B cell (primary cell): ENCODE results near the gene BET1L. TPM values are rescaled to one million over a fixed set of nuclear protein-coding genes. Genes with fewer than 3 reads are reported as not detected.
"Not testable (repeated sequence)": the region's sequence is repeated elsewhere in the genome, so short reads cannot be mapped to it uniquely, and the experiment has no call there.

ENCODE experiments used
- ATAC-seq: fragments of 200-7000 bp; cut with Tn5 transposase; one replicate; pipeline ENCODE4 v1.10.0; 2021; ENCODE audit warnings: low read depth, mild to moderate bottlenecking, moderate number of reproducible peaks, moderate library complexity
- CTCF ChIA-PET: fragments of 350-600 bp; sonication (Branson Sonifier 250); formaldehyde crosslinking; loops from one replicate; lab custom pipeline; 2021; ENCODE audit warnings: antibody characterized with exemption, inconsistent platforms; lab: Charles Lee
- POLR2A ChIA-PET: fragments of 350-600 bp; sonication (Branson Sonifier 250); formaldehyde crosslinking; loops from one replicate; lab custom pipeline; 2021; ENCODE audit warnings: antibody characterized with exemption; lab: Charles Lee
- DNase-seq: peaks from one replicate; pipeline ENCODE4 v3.0.0; 2013
- H2AFZ ChIP-seq: 2 replicates; pipeline ENCODE4 v1.6.1; 2012; ENCODE audit warnings: mild to moderate bottlenecking, low read depth, low read length; ENCODE audit not compliant: insufficient read depth, poor library complexity, severe bottlenecking
- H3K27ac ChIP-seq, 2 donors: 1 replicate in 1 of 2; 2 replicates in 1 of 2; pipeline ENCODE4 v1.5.1; 2012 to 2013; ENCODE audit warnings: low read length in 2 of 2, mild to moderate bottlenecking in 2 of 2, moderate library complexity in 1 of 2
- H3K27me3 ChIP-seq, 4 experiments: fragments of 200-600 bp in 1 of 4; sonication (generic) in 1 of 4; replicated peaks in 1 of 4; 1 replicate in 2 of 4; 2 replicates in 2 of 4; pipeline versions ENCODE4 v1.6.1 to v1.7.0; 2013 to 2016; ENCODE audit warnings: low read length in 3 of 4, mild to moderate bottlenecking in 2 of 4, mixed read lengths in 1 of 4, moderate library complexity in 1 of 4; ENCODE audit not compliant: insufficient read depth in 4 of 4, control insufficient read depth in 3 of 4; ENCODE audit errors: control extremely low read depth in 1 of 4
- H3K36me3 ChIP-seq, 2 experiments: replicated peaks in 1 of 2; 1 replicate in 1 of 2; 2 replicates in 1 of 2; pipeline versions ENCODE4 v1.6.1 to v1.7.1; 2013; ENCODE audit warnings: low read length in 1 of 2; ENCODE audit not compliant: insufficient read depth in 2 of 2, control insufficient read depth in 1 of 2; ENCODE audit errors: control extremely low read depth in 1 of 2, extremely low read depth in 1 of 2
- H3K4me1 ChIP-seq, 2 donors: fragments of 200-600 bp in 1 of 2; sonication (generic) in 1 of 2; 1 replicate in 1 of 2; 2 replicates in 1 of 2; pipeline versions ENCODE4 v1.5.1 to v1.6.1; 2013 to 2017; ENCODE audit warnings: low read length in 2 of 2; ENCODE audit not compliant: control insufficient read depth in 2 of 2, insufficient read depth in 2 of 2
- H3K4me2 ChIP-seq: replicated peaks from 2 replicates; pipeline ENCODE3; 2012; ENCODE audit warnings: mild to moderate bottlenecking, low read depth, low read length; ENCODE audit not compliant: poor library complexity, severe bottlenecking
- H3K4me3 ChIP-seq, 5 experiments: fragments of 200-600 bp in 1 of 5; sonication (generic) in 1 of 5; 1 replicate in 3 of 5; 2 replicates in 2 of 5; pipeline versions ENCODE4 v1.5.1 to v1.7.0; 2011 to 2016; ENCODE audit warnings: low read length in 4 of 5, mild to moderate bottlenecking in 4 of 5, low read depth in 2 of 5, control low read depth in 1 of 5, moderate library complexity in 1 of 5; ENCODE audit not compliant: insufficient read depth in 1 of 5; ENCODE audit errors: control extremely low read depth in 1 of 5, extremely low read depth in 1 of 5
- H3K79me2 ChIP-seq: fragments of 200-600 bp; sonication (generic); one replicate; pipeline ENCODE4 v1.6.0; 2016; ENCODE audit warnings: low read length; ENCODE audit not compliant: control insufficient read depth, insufficient read depth
- H3K9ac ChIP-seq: fragments of 200-600 bp; sonication (generic); 2 replicates; pipeline ENCODE4 v1.6.1; 2017; ENCODE audit warnings: mild to moderate bottlenecking, low read length, moderate library complexity
- H3K9me3 ChIP-seq, 3 donors: one replicate each; pipeline versions ENCODE4 v1.6.1 to v1.7.1; 2013; ENCODE audit warnings: low read length in 2 of 3; ENCODE audit not compliant: control insufficient read depth in 2 of 3, insufficient read depth in 1 of 3; ENCODE audit errors: control extremely low read depth in 1 of 3
- H4K20me1 ChIP-seq: 2 replicates; pipeline ENCODE4 v1.6.0; 2012; ENCODE audit warnings: mild to moderate bottlenecking, low read length; ENCODE audit not compliant: insufficient read depth, control insufficient read depth, poor library complexity, severe bottlenecking
- H3K27ac Mint-ChIP-seq: one replicate; pipeline ENCODE4 v1.8.0; 2021; ENCODE audit warnings: mixed read lengths
- H3K27me3 Mint-ChIP-seq: one replicate; pipeline ENCODE4 v1.8.0; 2021; ENCODE audit warnings: mixed read lengths
- H3K4me1 Mint-ChIP-seq: one replicate; pipeline ENCODE4 v1.8.0; 2021; ENCODE audit warnings: mixed read lengths
- H3K4me3 Mint-ChIP-seq: one replicate; pipeline ENCODE4 v1.8.0; 2021; ENCODE audit warnings: mixed read lengths
- H3K9me3 Mint-ChIP-seq: one replicate; pipeline ENCODE4 v1.8.0; 2022; ENCODE audit warnings: mixed read lengths; ENCODE audit not compliant: insufficient read depth
- CTCF ChIP-seq: fragments of 200-600 bp; IDR thresholded peaks from one replicate; pipeline ENCODE4 v1.8.0; 2022; ENCODE audit warnings: antibody characterized with exemption, mild to moderate bottlenecking
- WGBS: methylation state at CpG from one replicate; pipeline ENCODE4 v1.1.5; 2013; ENCODE audit warnings: missing lambda C conversion rate; ENCODE audit not compliant: insufficient coverage; 5-methylcytosine and 5-hydroxymethylcytosine counted together
- intact Hi-C: fragments of 100-400 bp; cut with micrococcal nuclease; formaldehyde crosslinking; loops from one replicate; pipeline ENCODE4 v1.10.0; 2022
- polyA plus RNA-seq: library from polyadenylated mRNA; depleted of rRNA; stranded (reverse); fragments of >200 nt; gene quantifications from 2 replicates; pipeline ENCODE4 v1.2.3, GENCODE V29; 2012
- total RNA-seq, 2 donors: library from RNA; stranded (reverse); fragments of 120-200 nt in 1 of 2; gene quantifications; 1 replicate in 1 of 2; 2 replicates in 1 of 2; pipeline versions ENCODE4 v1.2.3 to v1.2.4, GENCODE V29; 2013 to 2022

Gene BET1L
- total and polyA plus RNA-seq, 2 donors (not counting 1 experiment from before 2014, with no cell fraction given) = 49.3 to 69.1 TPM

GRCh38 chr11:189843-190311, 17.3 kb downstream of the BET1L start:
- H3K4me3 ChIP-seq, H3K4me1 Mint-ChIP-seq, H4K20me1 ChIP-seq, CTCF ChIA-PET, DNase-seq, POLR2A ChIA-PET, H3K27me3 Mint-ChIP-seq, H2AFZ ChIP-seq, H3K4me3 Mint-ChIP-seq, H3K27ac Mint-ChIP-seq, H3K27me3 ChIP-seq, H3K9ac ChIP-seq, H3K36me3 ChIP-seq, intact Hi-C loops, H3K27ac ChIP-seq, H3K9me3 ChIP-seq, H3K4me1 ChIP-seq, H3K79me2 ChIP-seq, H3K4me2 ChIP-seq, H3K9me3 Mint-ChIP-seq: not testable (repeated sequence)
- peak; percentile 67 for ATAC-seq
- TF ChIP-seq CTCF = peak; percentile 60
- WGBS = 53% methylated on average over 6 of the region's 25 CpGs

- peak; percentile 45 for DNase-seq
- H3K36me3 ChIP-seq, H3K9ac ChIP-seq, H3K27ac ChIP-seq, H3K27me3 ChIP-seq, H2AFZ ChIP-seq, H3K4me3 Mint-ChIP-seq, H3K9me3 Mint-ChIP-seq, H4K20me1 ChIP-seq, intact Hi-C loops, H3K27ac Mint-ChIP-seq, H3K4me1 Mint-ChIP-seq, H3K9me3 ChIP-seq, H3K27me3 Mint-ChIP-seq, H3K4me2 ChIP-seq, CTCF ChIA-PET, ATAC-seq, POLR2A ChIA-PET, H3K79me2 ChIP-seq, H3K4me3 ChIP-seq, H3K4me1 ChIP-seq: not testable (repeated sequence)
- WGBS = 76% methylated on average over 5 of the region's 55 CpGs
Measured at GRCh38 chr11:189200-189783, 17.9 kb downstream of the BET1L start.

- H3K9me3 ChIP-seq, H3K27ac Mint-ChIP-seq, intact Hi-C loops, POLR2A ChIA-PET, ATAC-seq, H3K4me1 Mint-ChIP-seq, H3K9me3 Mint-ChIP-seq, H3K79me2 ChIP-seq, H3K4me2 ChIP-seq, DNase-seq, CTCF ChIA-PET, H3K27me3 Mint-ChIP-seq, H3K27me3 ChIP-seq, H2AFZ ChIP-seq, H3K4me1 ChIP-seq, H3K36me3 ChIP-seq, H3K9ac ChIP-seq, H4K20me1 ChIP-seq, H3K27ac ChIP-seq, H3K4me3 Mint-ChIP-seq, H3K4me3 ChIP-seq: not testable (repeated sequence)
- no CpG with 5 or more reads among the region's 13 CpGs for WGBS
Measured at GRCh38 chr11:180242-180641, 27.0 kb downstream of the BET1L start.
